GM19025 (cell line): ENCODE measurements around the gene CHCHD6.

Experiments
- ATAC-seq: cut with Tn5 transposase; IDR thresholded peaks from one replicate; pipeline ENCODE4 v1.9.1; 2021; ENCODE audit warnings: mild to moderate bottlenecking, low read depth, moderate library complexity; ENCODE audit not compliant: unreplicated experiment

The CHCHD6 gene

GRCh38 chr3:126703512-126704493 lies at the start of gene CHCHD6:
Gene CHCHD6, plus strand, starts transcription at chr3:126704240. Its CDS starts 73 bp downstream, at chr3:126704313.
- peak; percentile 96 for ATAC-seq

GRCh38 chr3:126654571-126655383 lies 49.3 kb upstream of the CHCHD6 start, which contains the start of gene TXNRD3:
Gene TXNRD3, minus strand, starts transcription at chr3:126655124.
- no peak for ATAC-seq

- ATAC-seq, result no peak
Measured at GRCh38 chr3:126655887-126656286, 48.2 kb upstream of the CHCHD6 start.

- ATAC-seq, result no peak
Measured at GRCh38 chr3:126656371-126657134, 47.5 kb upstream of the CHCHD6 start.

GRCh38 chr3:126657901-126658300 lies 46.1 kb upstream of the CHCHD6 start:
- ATAC-seq, result no peak

GRCh38 chr3:126658584-126658983 lies 45.5 kb upstream of the CHCHD6 start:
- no peak for ATAC-seq

- no peak for ATAC-seq
Measured at GRCh38 chr3:126659915-126660886, 43.8 kb upstream of the CHCHD6 start.

GRCh38 chr3:126661532-126662364 lies 42.3 kb upstream of the CHCHD6 start:
- ATAC-seq, result no peak

- no peak for ATAC-seq
Measured at GRCh38 chr3:126663257-126663656, 40.8 kb upstream of the CHCHD6 start.

- no peak for ATAC-seq
Measured at GRCh38 chr3:126663750-126664149, 40.3 kb upstream of the CHCHD6 start.

GRCh38 chr3:126664591-126665214 lies 39.3 kb upstream of the CHCHD6 start:
- ATAC-seq, result no peak

GRCh38 chr3:126665221-126665936 lies 38.7 kb upstream of the CHCHD6 start:
- no peak for ATAC-seq

GRCh38 chr3:126665959-126666657 lies 37.9 kb upstream of the CHCHD6 start:
- no peak for ATAC-seq

- no peak for ATAC-seq
Measured at GRCh38 chr3:126666658-126667528, 37.1 kb upstream of the CHCHD6 start.

GRCh38 chr3:126667631-126668449 lies 36.2 kb upstream of the CHCHD6 start:
- ATAC-seq, result no peak
